SH-SY5Y (cell line): ENCODE measurements around the gene ACOT13.

ENCODE experiments used
- GATA2 ChIP-seq: IDR thresholded peaks from 2 replicates; pipeline ENCODE4 v1.6.1; 2011; ENCODE audit warnings: mild to moderate bottlenecking, low read depth, low read length
- GATA3 ChIP-seq: IDR thresholded peaks from 2 replicates; pipeline ENCODE4 v1.6.1; 2011; ENCODE audit warnings: low read depth, mild to moderate bottlenecking, low read length, moderate library complexity

- TF ChIP-seq GATA3 = no peak
- no peak for TF ChIP-seq GATA2
Measured at GRCh38 chr6:24708612-24709011, 41.7 kb downstream of the ACOT13 start.
